K562 (cell line): ENCODE results near the gene ID4. TPM values are rescaled to one million over a fixed set of nuclear protein-coding genes. Genes with fewer than 3 reads are reported as not detected.

Source experiments
- COPS2 ChIP-seq: fragments of 450-650 bp; conservative IDR thresholded peaks from 2 replicates; pipeline ENCODE4 v1.6.1; 2016; ENCODE audit warnings: mild to moderate bottlenecking, moderate library complexity
- CTCFL ChIP-seq: IDR thresholded peaks from 2 replicates; pipeline ENCODE4 v1.6.1; 2011; ENCODE audit warnings: borderline replicate concordance, low read depth, mild to moderate bottlenecking, moderate library complexity, low read length; ENCODE audit not compliant: insufficient read depth, poor library complexity, severe bottlenecking
- HNRNPK ChIP-seq: fragments of 200-400 bp; formaldehyde crosslinking; IDR thresholded peaks from one replicate; pipeline ENCODE4 v1.6.1; 2018; ENCODE audit warnings: mild to moderate bottlenecking, low read depth, low read length; ENCODE audit not compliant: poor library complexity, severe bottlenecking
- NR1H2 ChIP-seq: sonication (generic); formaldehyde crosslinking; IDR thresholded peaks from 2 replicates; pipeline ENCODE4 v1.4.0; 2020; ENCODE audit warnings: mild to moderate bottlenecking, missing genetic modification reagents
- POLR2G ChIP-seq: fragments of 200-400 bp; formaldehyde crosslinking; IDR thresholded peaks from 2 replicates; pipeline ENCODE4 v1.6.1; 2017; ENCODE audit warnings: low read depth, mild to moderate bottlenecking, antibody characterized with exemption, low read length, moderate library complexity
- RCOR1 ChIP-seq, 2 experiments: IDR thresholded peaks; 2 replicates each; pipeline ENCODE4 v1.6.1; 2012; ENCODE audit warnings: low read depth in 2 of 2, low read length in 2 of 2, borderline replicate concordance in 1 of 2, improper control_type of control experiment in 1 of 2
- SP1 ChIP-seq: sonication (generic); formaldehyde crosslinking; IDR thresholded peaks from 2 replicates; pipeline ENCODE4 v1.8.1; 2022; ENCODE audit warnings: mild to moderate bottlenecking, missing genetic modification reagents
- SRSF1 ChIP-seq: fragments of 200-400 bp; formaldehyde crosslinking; IDR thresholded peaks from 2 replicates; pipeline ENCODE4 v1.6.1; 2017; ENCODE audit warnings: mild to moderate bottlenecking, low read depth, low read length, moderate library complexity
- polyA plus RNA-seq, 8 experiments: library from polyadenylated mRNA; depleted of rRNA in 4 of 8; stranded (reverse) in 5 of 8; unstranded in 3 of 8; fragments of >200 nt; fragmentation: Nextera tagmentation in 2 of 8; fragmentation: Illumina TruSeq in 1 of 8; extraction: Ambion mirVana in 2 of 8; extraction: Trizol in 1 of 8; gene quantifications; 2 replicates each; pipeline versions ENCODE4 v1.2.1 to v1.2.3, GENCODE V29; 2011 to 2014; ENCODE audit warnings: inconsistent platforms in 1 of 8, missing spikeins in 1 of 8
- total RNA-seq, 7 experiments: library from RNA; depleted of rRNA in 6 of 7; stranded (reverse); fragments of >200 nt in 6 of 7; fragmentation: Illumina TruSeq in 2 of 7; extraction: Trizol in 2 of 7; gene quantifications; 2 replicates each; pipeline versions ENCODE4 v1.2.1 to v1.2.3, GENCODE V29; 2011 to 2021; ENCODE audit warnings: low replicate concordance in 1 of 7
- TF ChIP-seq, protein P1 (sequence below): fragments of 200-600 bp; sonication (generic); IDR thresholded peaks from one replicate; pipeline ENCODE4 v1.6.1; 2012; ENCODE audit warnings: mild to moderate bottlenecking, low read depth, low read length, inconsistent platforms
- TF ChIP-seq, protein P2 (sequence below): fragments of 250-450 bp; sonication (Bioruptor Pico); IDR thresholded peaks from 2 replicates; pipeline ENCODE4 v1.5.0; 2020; ENCODE audit warnings: mild to moderate bottlenecking, borderline replicate concordance

Gene ID4
- total and polyA plus RNA-seq, 9 of the 15 experiments (the other 6 are each of a cell fraction or from before 2014, with no cell fraction given): not detected

DNA sequence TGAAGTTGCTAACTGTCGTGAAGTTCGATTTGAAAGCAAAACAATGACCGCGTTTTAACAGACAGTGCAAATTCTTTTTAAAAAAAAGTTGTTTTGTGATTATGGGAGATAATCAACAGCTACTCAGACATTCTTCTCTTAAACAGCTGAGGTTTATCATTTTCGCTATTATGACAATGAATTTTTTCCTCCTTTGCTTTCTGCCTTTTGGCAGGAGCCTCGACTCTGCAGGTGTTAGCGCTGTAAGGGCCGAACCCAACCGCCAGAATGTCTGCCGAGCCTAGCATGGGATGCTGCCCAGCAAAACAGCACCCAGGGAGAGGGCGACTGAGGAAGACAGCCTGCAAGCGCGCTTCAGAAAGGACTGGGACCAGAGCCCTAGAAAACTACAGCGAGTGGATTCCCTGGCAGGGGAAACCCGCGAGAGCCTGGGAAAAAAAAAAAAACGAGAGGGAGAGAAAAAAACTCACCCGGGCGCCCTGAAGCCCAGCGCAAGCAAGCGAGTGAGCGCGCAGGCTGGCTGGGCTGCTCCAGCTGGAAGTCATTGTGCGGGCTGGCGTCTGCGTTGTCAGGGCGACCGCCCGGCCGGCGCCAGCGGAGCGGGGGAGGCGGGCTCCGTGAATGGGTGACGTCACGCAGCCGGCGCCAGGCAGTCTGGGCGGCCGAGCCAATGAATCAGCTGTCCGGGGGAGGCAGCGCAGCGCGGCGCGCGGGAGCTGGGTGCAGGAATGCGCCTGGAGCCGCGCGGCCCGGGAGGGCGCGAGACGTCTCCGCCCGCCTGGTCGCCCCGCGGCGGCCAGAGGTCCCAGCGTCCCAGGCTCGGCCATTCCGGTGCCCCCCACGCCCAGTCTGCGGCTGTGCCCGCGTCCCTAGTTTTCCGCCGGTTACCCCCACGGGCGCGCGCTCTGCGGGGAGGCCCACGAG is 32.7 kb upstream of the ID4 start (continued):
- TF ChIP-seq, protein P1, sequence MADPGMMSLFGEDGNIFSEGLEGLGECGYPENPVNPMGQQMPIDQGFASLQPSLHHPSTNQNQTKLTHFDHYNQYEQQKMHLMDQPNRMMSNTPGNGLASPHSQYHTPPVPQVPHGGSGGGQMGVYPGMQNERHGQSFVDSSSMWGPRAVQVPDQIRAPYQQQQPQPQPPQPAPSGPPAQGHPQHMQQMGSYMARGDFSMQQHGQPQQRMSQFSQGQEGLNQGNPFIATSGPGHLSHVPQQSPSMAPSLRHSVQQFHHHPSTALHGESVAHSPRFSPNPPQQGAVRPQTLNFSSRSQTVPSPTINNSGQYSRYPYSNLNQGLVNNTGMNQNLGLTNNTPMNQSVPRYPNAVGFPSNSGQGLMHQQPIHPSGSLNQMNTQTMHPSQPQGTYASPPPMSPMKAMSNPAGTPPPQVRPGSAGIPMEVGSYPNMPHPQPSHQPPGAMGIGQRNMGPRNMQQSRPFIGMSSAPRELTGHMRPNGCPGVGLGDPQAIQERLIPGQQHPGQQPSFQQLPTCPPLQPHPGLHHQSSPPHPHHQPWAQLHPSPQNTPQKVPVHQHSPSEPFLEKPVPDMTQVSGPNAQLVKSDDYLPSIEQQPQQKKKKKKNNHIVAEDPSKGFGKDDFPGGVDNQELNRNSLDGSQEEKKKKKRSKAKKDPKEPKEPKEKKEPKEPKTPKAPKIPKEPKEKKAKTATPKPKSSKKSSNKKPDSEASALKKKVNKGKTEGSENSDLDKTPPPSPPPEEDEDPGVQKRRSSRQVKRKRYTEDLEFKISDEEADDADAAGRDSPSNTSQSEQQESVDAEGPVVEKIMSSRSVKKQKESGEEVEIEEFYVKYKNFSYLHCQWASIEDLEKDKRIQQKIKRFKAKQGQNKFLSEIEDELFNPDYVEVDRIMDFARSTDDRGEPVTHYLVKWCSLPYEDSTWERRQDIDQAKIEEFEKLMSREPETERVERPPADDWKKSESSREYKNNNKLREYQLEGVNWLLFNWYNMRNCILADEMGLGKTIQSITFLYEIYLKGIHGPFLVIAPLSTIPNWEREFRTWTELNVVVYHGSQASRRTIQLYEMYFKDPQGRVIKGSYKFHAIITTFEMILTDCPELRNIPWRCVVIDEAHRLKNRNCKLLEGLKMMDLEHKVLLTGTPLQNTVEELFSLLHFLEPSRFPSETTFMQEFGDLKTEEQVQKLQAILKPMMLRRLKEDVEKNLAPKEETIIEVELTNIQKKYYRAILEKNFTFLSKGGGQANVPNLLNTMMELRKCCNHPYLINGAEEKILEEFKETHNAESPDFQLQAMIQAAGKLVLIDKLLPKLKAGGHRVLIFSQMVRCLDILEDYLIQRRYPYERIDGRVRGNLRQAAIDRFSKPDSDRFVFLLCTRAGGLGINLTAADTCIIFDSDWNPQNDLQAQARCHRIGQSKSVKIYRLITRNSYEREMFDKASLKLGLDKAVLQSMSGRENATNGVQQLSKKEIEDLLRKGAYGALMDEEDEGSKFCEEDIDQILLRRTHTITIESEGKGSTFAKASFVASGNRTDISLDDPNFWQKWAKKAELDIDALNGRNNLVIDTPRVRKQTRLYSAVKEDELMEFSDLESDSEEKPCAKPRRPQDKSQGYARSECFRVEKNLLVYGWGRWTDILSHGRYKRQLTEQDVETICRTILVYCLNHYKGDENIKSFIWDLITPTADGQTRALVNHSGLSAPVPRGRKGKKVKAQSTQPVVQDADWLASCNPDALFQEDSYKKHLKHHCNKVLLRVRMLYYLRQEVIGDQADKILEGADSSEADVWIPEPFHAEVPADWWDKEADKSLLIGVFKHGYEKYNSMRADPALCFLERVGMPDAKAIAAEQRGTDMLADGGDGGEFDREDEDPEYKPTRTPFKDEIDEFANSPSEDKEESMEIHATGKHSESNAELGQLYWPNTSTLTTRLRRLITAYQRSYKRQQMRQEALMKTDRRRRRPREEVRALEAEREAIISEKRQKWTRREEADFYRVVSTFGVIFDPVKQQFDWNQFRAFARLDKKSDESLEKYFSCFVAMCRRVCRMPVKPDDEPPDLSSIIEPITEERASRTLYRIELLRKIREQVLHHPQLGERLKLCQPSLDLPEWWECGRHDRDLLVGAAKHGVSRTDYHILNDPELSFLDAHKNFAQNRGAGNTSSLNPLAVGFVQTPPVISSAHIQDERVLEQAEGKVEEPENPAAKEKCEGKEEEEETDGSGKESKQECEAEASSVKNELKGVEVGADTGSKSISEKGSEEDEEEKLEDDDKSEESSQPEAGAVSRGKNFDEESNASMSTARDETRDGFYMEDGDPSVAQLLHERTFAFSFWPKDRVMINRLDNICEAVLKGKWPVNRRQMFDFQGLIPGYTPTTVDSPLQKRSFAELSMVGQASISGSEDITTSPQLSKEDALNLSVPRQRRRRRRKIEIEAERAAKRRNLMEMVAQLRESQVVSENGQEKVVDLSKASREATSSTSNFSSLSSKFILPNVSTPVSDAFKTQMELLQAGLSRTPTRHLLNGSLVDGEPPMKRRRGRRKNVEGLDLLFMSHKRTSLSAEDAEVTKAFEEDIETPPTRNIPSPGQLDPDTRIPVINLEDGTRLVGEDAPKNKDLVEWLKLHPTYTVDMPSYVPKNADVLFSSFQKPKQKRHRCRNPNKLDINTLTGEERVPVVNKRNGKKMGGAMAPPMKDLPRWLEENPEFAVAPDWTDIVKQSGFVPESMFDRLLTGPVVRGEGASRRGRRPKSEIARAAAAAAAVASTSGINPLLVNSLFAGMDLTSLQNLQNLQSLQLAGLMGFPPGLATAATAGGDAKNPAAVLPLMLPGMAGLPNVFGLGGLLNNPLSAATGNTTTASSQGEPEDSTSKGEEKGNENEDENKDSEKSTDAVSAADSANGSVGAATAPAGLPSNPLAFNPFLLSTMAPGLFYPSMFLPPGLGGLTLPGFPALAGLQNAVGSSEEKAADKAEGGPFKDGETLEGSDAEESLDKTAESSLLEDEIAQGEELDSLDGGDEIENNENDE: no peak
- TF ChIP-seq SP1 (CRISPR knock-in tag): peak; percentile 79
- TF ChIP-seq HNRNPK: peak; percentile 93
- TF ChIP-seq RCOR1 (IDR thresholded peaks at IDR 0.05; ENCODE audit: borderline replicate concordance in 1 of 2, low read depth in 2 of 2, low read length in 2 of 2): peak in 1 of 2 experiments; percentile 76; a peak in 2 of 4 replicates
- no peak for TF ChIP-seq COPS2
- TF ChIP-seq, protein P2, sequence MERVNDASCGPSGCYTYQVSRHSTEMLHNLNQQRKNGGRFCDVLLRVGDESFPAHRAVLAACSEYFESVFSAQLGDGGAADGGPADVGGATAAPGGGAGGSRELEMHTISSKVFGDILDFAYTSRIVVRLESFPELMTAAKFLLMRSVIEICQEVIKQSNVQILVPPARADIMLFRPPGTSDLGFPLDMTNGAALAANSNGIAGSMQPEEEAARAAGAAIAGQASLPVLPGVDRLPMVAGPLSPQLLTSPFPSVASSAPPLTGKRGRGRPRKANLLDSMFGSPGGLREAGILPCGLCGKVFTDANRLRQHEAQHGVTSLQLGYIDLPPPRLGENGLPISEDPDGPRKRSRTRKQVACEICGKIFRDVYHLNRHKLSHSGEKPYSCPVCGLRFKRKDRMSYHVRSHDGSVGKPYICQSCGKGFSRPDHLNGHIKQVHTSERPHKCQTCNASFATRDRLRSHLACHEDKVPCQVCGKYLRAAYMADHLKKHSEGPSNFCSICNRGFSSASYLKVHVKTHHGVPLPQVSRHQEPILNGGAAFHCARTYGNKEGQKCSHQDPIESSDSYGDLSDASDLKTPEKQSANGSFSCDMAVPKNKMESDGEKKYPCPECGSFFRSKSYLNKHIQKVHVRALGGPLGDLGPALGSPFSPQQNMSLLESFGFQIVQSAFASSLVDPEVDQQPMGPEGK (CRISPR knock-in tag): no peak
- TF ChIP-seq CTCFL: no peak
- TF ChIP-seq NR1H2: no peak
- TF ChIP-seq SRSF1: no peak
- peak; percentile 93 for TF ChIP-seq POLR2G
